H9 (cell line): ENCODE data around the gene DECR2. TPM values are rescaled to one million over a fixed set of nuclear protein-coding genes. Genes with fewer than 3 reads are reported as not detected.

Source experiments
- DNase-seq: peaks from one replicate; pipeline ENCODE4 v3.0.0-alpha.2; 2017
- H2AFZ ChIP-seq: one replicate; pipeline ENCODE4 v1.6.1; 2013; ENCODE audit warnings: mild to moderate bottlenecking, low read length, control low read depth, moderate library complexity
- H2AK5ac ChIP-seq: 2 replicates; pipeline ENCODE4 v1.6.1; 2013; ENCODE audit warnings: low read length, control low read depth, mixed read lengths; ENCODE audit not compliant: insufficient read length
- H2BK120ac ChIP-seq: one replicate; pipeline ENCODE4 v1.6.1; 2013; ENCODE audit warnings: low read depth, mild to moderate bottlenecking, low read length, control low read depth, inconsistent platforms; ENCODE audit not compliant: poor library complexity, severe bottlenecking
- H2BK12ac ChIP-seq: 2 replicates; pipeline ENCODE4 v1.6.1; 2013; ENCODE audit warnings: low read length, control low read depth, mixed read lengths, low read depth; ENCODE audit not compliant: insufficient read length
- H2BK15ac ChIP-seq: 2 replicates; pipeline ENCODE4 v1.6.1; 2013; ENCODE audit warnings: low read depth, low read length, control low read depth
- H2BK20ac ChIP-seq: one replicate; pipeline ENCODE4 v1.6.1; 2013; ENCODE audit warnings: low read depth, mild to moderate bottlenecking, low read length, control low read depth, inconsistent platforms; ENCODE audit not compliant: poor library complexity, severe bottlenecking
- H2BK5ac ChIP-seq: 2 replicates; pipeline ENCODE4 v1.6.1; 2013; ENCODE audit warnings: low read length, control low read depth, mixed read lengths; ENCODE audit not compliant: insufficient read length
- H3K14ac ChIP-seq: 2 replicates; pipeline ENCODE4 v1.6.1; 2013; ENCODE audit warnings: low read length, control low read depth; ENCODE audit not compliant: insufficient read depth
- H3K18ac ChIP-seq: 2 replicates; pipeline ENCODE4 v1.6.1; 2013; ENCODE audit warnings: low read depth, mild to moderate bottlenecking, mixed read lengths, low read length, control low read depth; ENCODE audit not compliant: insufficient read length
- H3K23ac ChIP-seq: 2 replicates; pipeline ENCODE4 v1.6.1; 2013; ENCODE audit warnings: low read length, control low read depth, mixed read lengths, low read depth; ENCODE audit not compliant: insufficient read length
- H3K23me2 ChIP-seq: 2 replicates; pipeline ENCODE4 v1.6.1; 2013; ENCODE audit warnings: low read depth, mild to moderate bottlenecking, mixed read lengths, low read length, control low read depth; ENCODE audit not compliant: insufficient read length, poor library complexity, severe bottlenecking
- H3K27ac ChIP-seq: 2 replicates; pipeline ENCODE4 v1.5.1; 2013; ENCODE audit warnings: low read length, control low read depth, mixed read lengths, low read depth; ENCODE audit not compliant: insufficient read length
- H3K27me3 ChIP-seq: 2 replicates; pipeline ENCODE4 v1.6.1; 2013; ENCODE audit warnings: low read length, control low read depth, inconsistent platforms; ENCODE audit not compliant: insufficient read depth
- H3K4ac ChIP-seq: 2 replicates; pipeline ENCODE4 v1.6.1; 2013; ENCODE audit warnings: low read depth, mild to moderate bottlenecking, control low read depth, inconsistent platforms, low read length, moderate library complexity
- H3K4me1 ChIP-seq: 2 replicates; pipeline ENCODE4 v1.6.1; 2013; ENCODE audit warnings: low read length, control low read depth, inconsistent platforms; ENCODE audit not compliant: insufficient read depth
- H3K4me2 ChIP-seq: 2 replicates; pipeline ENCODE4 v1.6.1; 2013; ENCODE audit warnings: low read length, control low read depth, mixed read lengths; ENCODE audit not compliant: insufficient read length, insufficient read depth
- H3K56ac ChIP-seq: 2 replicates; pipeline ENCODE4 v1.6.1; 2013; ENCODE audit warnings: low read depth, mild to moderate bottlenecking, mixed read lengths, low read length, control low read depth; ENCODE audit not compliant: insufficient read length
- H3K79me1 ChIP-seq: 2 replicates; pipeline ENCODE4 v1.6.1; 2013; ENCODE audit warnings: low read depth, mild to moderate bottlenecking, moderate library complexity, low read length, control low read depth, inconsistent platforms; ENCODE audit not compliant: insufficient read depth, poor library complexity, severe bottlenecking
- H3K79me2 ChIP-seq: 2 replicates; pipeline ENCODE4 v1.6.1; 2013; ENCODE audit warnings: low read length, control low read depth, inconsistent platforms; ENCODE audit not compliant: insufficient read depth
- H3K9ac ChIP-seq: 2 replicates; pipeline ENCODE4 v1.6.1; 2013; ENCODE audit warnings: low read length, control low read depth, mixed read lengths; ENCODE audit not compliant: insufficient read length; ENCODE audit errors: extremely low read depth
- H3K9me3 ChIP-seq: one replicate; pipeline ENCODE4 v1.6.1; 2013; ENCODE audit warnings: low read depth, low read length, inconsistent platforms; ENCODE audit not compliant: control insufficient read depth
- H3T11ph ChIP-seq: one replicate; pipeline ENCODE4 v1.6.1; 2013; ENCODE audit warnings: mild to moderate bottlenecking, low read length, control low read depth, inconsistent platforms
- H4K20me1 ChIP-seq: one replicate; pipeline ENCODE4 v1.6.1; 2013; ENCODE audit not compliant: control insufficient read depth, insufficient read length, insufficient read depth
- H4K5ac ChIP-seq: 2 replicates; pipeline ENCODE4 v1.6.1; 2013; ENCODE audit warnings: low read depth, mild to moderate bottlenecking, mixed read lengths, low read length, control low read depth; ENCODE audit not compliant: insufficient read length
- H4K8ac ChIP-seq: replicated peaks from 2 replicates; pipeline ENCODE4 v1.6.1; 2013; ENCODE audit warnings: low read length, control low read depth, mixed read lengths, low read depth; ENCODE audit not compliant: insufficient read length
- H4K91ac ChIP-seq: 2 replicates; pipeline ENCODE4 v1.6.1; 2013; ENCODE audit warnings: low read depth, mild to moderate bottlenecking, moderate library complexity, mixed read lengths, low read length, control low read depth; ENCODE audit not compliant: insufficient read length
- H3K27ac Mint-ChIP-seq, 3 experiments: 2 replicates in 2 of 3; 3 replicates in 1 of 3; pipeline ENCODE4 v1.8.0; 2020 to 2021; ENCODE audit warnings: mixed read lengths in 3 of 3, mild to moderate bottlenecking in 1 of 3, moderate library complexity in 1 of 3
- H3K27me3 Mint-ChIP-seq: 2 replicates; pipeline ENCODE4 v1.8.0; 2021; ENCODE audit warnings: low read depth, mild to moderate bottlenecking, moderate library complexity, mixed read lengths
- H3K36me3 Mint-ChIP-seq, 3 experiments: 2 replicates in 2 of 3; 3 replicates in 1 of 3; pipeline ENCODE4 v1.8.0; 2020 to 2021; ENCODE audit warnings: low read depth in 3 of 3, mixed read lengths in 3 of 3; ENCODE audit not compliant: insufficient read depth in 1 of 3
- H3K4me1 Mint-ChIP-seq, 2 experiments: 2 replicates each; pipeline ENCODE4 v1.8.0; 2020; ENCODE audit warnings: mixed read lengths in 2 of 2
- H3K4me3 Mint-ChIP-seq, 2 experiments: 2 replicates in 1 of 2; 3 replicates in 1 of 2; pipeline ENCODE4 v1.8.0; 2020 to 2021; ENCODE audit warnings: mild to moderate bottlenecking in 2 of 2, mixed read lengths in 2 of 2, moderate library complexity in 1 of 2
- H3K9me3 Mint-ChIP-seq, 2 experiments: 2 replicates in 1 of 2; 3 replicates in 1 of 2; pipeline ENCODE4 v1.8.0; 2020; ENCODE audit warnings: mild to moderate bottlenecking in 2 of 2, mixed read lengths in 2 of 2, moderate library complexity in 1 of 2
- WGBS: extraction: QIAGEN DNeasy Blood & Tissue Kit; methylation state at CpG from one replicate; pipeline ENCODE4 v1.1.7; 2013; ENCODE audit warnings: missing lambda C conversion rate, low lambda C conversion rate, mixed read lengths; ENCODE audit not compliant: insufficient read length; ENCODE audit errors: extremely low coverage; 5-methylcytosine and 5-hydroxymethylcytosine counted together
- total RNA-seq: library from RNA; stranded (reverse); gene quantifications from 2 replicates; pipeline ENCODE4 v1.2.1, GENCODE V29; 2021
- TF ChIP-seq, protein P1 (sequence below): fragments of 200-600 bp; sonication (generic); conservative IDR thresholded peaks from 3 replicates; pipeline ENCODE4 v1.8.0; 2021; ENCODE audit warnings: antibody characterized with exemption, mild to moderate bottlenecking

DECR2 gene
- total RNA-seq, 1 experiment from 2014 or later, result 39.3 TPM

DNA sequence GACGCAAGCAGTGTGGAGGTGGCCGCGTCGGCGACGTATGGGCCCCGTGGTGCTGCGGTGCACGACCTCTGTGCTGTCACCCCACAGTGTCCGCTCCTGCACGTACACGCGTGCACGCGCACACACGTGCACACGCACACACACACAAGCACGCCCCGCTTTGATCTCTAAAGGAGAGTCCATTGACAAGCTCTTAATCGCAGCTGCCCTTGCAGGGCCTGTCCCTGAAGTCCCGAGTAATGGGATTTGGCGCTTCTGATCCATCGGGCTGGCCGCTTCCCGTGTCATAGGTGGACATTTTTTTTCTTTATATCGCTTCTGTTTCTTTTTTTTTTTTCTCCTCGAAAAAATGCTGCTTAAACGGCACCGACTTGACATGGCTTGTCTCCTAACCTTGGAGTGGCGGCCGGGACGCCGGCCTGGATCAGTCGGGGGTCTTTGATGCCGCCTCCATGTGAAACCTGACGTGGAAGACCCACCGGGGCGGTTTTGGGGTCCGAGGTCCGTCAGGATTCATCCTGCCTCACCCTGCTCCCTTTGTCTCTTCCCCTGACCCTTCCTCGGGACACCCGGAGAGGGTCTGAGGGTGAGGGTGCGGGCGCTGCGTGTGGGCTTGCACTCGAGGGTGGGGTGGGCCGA lies 40.9 kb upstream of the DECR2 start:
- no peaks in the 10 kb centered on the region for H3K79me1 ChIP-seq
- no peak overlapping the region for H3K4ac ChIP-seq
- H3K23me2 ChIP-seq, result no peaks in the 10 kb centered on the region
- H3K9me3 ChIP-seq, result no peaks in the 10 kb centered on the region
- no CpG with 5 or more reads among the region's 47 CpGs for WGBS
- H3K4me2 ChIP-seq, result no peak overlapping the region
- H2AFZ ChIP-seq, result no peak overlapping the region
- H3T11ph ChIP-seq, result no peak overlapping the region
- no peak overlapping the region for H3K56ac ChIP-seq
- Mint-ChIP-seq H3K4me1 (peaks cover 4 to 12% of the 10 kb centered on the region in 2 experiments; a peak in 3 of 4 replicates), H3K9me3 (no peaks in the 10 kb centered on the region), H3K27ac (no peak overlapping the region), H3K36me3 (0 out of 7 replicates have a peak, but pooled peaks cover 0 to 2% (median 0%) of the 10 kb centered on the region in 3 experiments), H3K27me3 (peaks cover 9% of the 10 kb centered on the region), H3K4me3 (no peak overlapping the region)
- H3K4me1 ChIP-seq, result no peaks in the 10 kb centered on the region
- no peak overlapping the region for H3K23ac ChIP-seq
- no peak overlapping the region for H4K91ac ChIP-seq
- no peak overlapping the region for H2BK15ac ChIP-seq
- no peak overlapping the region for H2AK5ac ChIP-seq
- TF ChIP-seq, protein P1, sequence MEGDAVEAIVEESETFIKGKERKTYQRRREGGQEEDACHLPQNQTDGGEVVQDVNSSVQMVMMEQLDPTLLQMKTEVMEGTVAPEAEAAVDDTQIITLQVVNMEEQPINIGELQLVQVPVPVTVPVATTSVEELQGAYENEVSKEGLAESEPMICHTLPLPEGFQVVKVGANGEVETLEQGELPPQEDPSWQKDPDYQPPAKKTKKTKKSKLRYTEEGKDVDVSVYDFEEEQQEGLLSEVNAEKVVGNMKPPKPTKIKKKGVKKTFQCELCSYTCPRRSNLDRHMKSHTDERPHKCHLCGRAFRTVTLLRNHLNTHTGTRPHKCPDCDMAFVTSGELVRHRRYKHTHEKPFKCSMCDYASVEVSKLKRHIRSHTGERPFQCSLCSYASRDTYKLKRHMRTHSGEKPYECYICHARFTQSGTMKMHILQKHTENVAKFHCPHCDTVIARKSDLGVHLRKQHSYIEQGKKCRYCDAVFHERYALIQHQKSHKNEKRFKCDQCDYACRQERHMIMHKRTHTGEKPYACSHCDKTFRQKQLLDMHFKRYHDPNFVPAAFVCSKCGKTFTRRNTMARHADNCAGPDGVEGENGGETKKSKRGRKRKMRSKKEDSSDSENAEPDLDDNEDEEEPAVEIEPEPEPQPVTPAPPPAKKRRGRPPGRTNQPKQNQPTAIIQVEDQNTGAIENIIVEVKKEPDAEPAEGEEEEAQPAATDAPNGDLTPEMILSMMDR, result no peak
- H3K18ac ChIP-seq, result no peak overlapping the region
- H3K79me2 ChIP-seq, result no peaks in the 10 kb centered on the region
- H2BK20ac ChIP-seq, result no peak overlapping the region
- H3K27ac ChIP-seq, result no peak overlapping the region
- H3K14ac ChIP-seq, result no peak overlapping the region
- no peak overlapping the region for H3K9ac ChIP-seq
- H4K20me1 ChIP-seq, result no peaks in the 10 kb centered on the region
- no peak for DNase-seq
- H3K27me3 ChIP-seq, result no peaks in the 10 kb centered on the region
- H2BK5ac ChIP-seq, result no peak overlapping the region
- H2BK12ac ChIP-seq, result no peak overlapping the region
- H4K8ac ChIP-seq, result no peak overlapping the region
- H2BK120ac ChIP-seq, result no peak overlapping the region
- H4K5ac ChIP-seq, result no peak overlapping the region
